GM21737 (cell line): ENCODE results near the gene RRM2.
A peak's percentile ranks its signal among the peaks of the same experiment; 100 is the strongest.

ENCODE experiments used
- ATAC-seq: cut with Tn5 transposase; IDR thresholded peaks from one replicate; pipeline ENCODE4 v1.9.1; 2021; ENCODE audit warnings: mild to moderate bottlenecking, moderate library complexity; ENCODE audit not compliant: unreplicated experiment

RRM2 gene

GRCh38 chr2:10122500-10123280, at the start of gene RRM2:
Gene RRM2, plus strand, starts transcription at chr2:10122739. Its CDS starts 60 bp downstream, at chr2:10122799.
- ATAC-seq = peak; percentile 68

- no peak for ATAC-seq
Measured at GRCh38 chr2:10073706-10074105, 48.8 kb upstream of the RRM2 start.

DNA sequence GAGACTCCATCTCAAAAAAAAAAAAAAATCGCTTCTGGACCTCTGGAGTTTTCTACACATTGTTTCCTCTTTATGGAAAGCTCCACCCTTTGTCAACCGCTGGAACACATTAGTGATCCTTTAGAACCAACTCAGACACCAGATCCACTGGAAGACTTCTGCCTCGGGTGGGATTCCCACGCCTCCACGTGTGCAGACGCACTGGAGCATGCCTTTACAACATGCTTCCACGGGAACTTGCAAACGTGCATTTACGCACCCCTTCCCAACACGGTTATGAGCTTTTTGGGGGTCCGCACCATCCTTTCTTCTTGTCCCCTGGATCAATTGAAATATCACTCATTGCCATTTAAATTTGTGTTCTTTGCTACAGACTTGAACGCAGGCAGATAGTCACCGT, 47.4 kb upstream of the RRM2 start:
- no peak for ATAC-seq

- no peak for ATAC-seq
Measured at GRCh38 chr2:10075571-10076209, 46.8 kb upstream of the RRM2 start.

GRCh38 chr2:10076511-10076910, 46.0 kb upstream of the RRM2 start:
- no peak for ATAC-seq

- no peak for ATAC-seq
Measured at GRCh38 chr2:10076988-10077527, 45.5 kb upstream of the RRM2 start.

DNA sequence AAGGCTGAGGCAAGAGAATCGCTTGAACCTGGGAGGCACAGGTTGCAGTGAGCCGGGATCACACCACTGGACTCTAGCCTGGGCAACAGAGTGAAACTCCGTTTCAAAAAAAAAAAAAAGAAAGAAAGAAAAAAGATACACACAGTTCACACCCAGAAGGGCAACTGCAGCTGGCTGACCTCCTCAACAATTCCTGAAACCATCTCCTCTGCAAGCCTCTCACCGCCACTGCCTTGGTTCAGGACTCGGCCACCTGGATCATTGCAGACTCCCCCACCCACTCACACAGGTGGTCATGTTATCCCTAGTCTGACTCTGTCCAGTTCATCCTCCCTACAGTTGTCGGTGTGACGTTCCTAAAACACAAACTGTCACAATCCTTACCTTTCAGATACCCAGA, 44.5 kb upstream of the RRM2 start:
- ATAC-seq = no peak

GRCh38 chr2:10078704-10079265, 43.8 kb upstream of the RRM2 start:
- no peak for ATAC-seq

DNA sequence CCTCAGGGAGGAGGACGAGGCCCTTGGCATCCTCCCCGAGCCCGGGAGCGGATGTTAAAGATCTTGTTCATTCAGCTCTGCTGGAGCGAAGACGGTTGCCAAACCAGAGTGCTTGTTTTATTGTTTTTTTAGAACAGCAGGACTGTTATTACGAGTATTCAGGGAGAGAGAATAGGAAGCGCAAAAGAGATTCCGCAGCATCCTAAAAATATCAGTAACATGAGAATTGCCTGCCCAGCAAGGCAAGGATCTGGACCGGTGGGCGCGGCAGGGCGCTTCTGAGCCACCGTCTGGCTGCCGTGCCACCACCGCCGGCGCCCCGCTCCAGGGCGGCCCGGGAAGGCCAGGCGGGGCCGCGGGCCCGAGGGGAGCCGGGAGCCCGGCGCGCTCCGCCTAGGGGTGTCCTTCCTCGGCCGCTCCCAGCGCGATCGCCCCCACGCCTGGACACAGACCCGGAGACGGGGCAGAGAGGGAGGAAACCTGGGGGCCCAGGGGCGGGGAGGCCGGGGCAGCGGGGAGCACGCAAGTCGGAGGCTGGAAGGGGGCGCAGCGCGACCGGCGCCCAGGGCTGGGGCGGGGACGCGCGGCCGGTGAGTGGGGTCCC, 43.2 kb upstream of the RRM2 start:
- peak; percentile 20 for ATAC-seq

DNA sequence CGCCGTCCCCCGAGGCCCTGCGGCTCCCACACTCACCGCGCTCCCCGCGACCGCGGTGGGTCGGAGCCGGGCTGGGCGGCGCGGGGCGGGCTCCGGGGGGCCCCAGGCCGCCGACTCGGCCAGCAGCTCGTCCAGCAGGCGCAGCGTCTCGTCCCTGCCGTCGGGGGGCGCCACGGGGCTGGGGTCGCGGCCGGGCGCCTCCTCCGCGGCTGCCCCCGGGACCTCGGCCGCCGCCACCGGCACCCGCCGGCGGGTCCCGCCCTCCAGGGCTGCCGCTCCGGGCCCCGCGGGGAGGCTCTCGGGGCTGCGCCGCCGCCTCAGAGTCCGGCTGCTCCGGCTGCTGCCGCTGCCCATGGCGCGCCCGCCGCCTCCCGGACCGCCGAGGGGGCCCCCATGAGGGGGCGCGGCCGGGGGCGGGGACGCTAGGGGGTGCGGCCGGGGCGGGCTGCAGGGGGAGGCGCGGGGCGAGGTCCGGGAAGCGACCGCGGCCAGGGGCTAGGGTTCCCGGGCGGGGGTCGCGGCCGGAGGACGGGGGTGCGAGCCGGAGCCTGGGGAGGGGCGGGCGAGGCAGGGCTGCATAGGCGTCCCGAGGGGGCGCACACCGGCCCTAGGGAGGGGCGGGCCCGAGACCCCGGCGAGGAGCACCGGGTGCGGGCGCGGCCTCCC, 42.5 kb upstream of the RRM2 start, which contains the start of gene CYS1:
Gene CYS1, minus strand, starts transcription at position 542 of the 666 bp plus-strand sequence. Its CDS starts 188 bp downstream, at position 354.
- peak; percentile 41 for ATAC-seq

- peak; percentile 27 for ATAC-seq
Measured at GRCh38 chr2:10080536-10081304, 41.8 kb upstream of the RRM2 start.

GRCh38 chr2:10083046-10083445, 39.5 kb upstream of the RRM2 start:
- no peak for ATAC-seq

- ATAC-seq = peak; percentile 29
Measured at GRCh38 chr2:10083692-10084211, 38.8 kb upstream of the RRM2 start.

- no peak for ATAC-seq
Measured at GRCh38 chr2:10084223-10084865, 38.2 kb upstream of the RRM2 start.

DNA sequence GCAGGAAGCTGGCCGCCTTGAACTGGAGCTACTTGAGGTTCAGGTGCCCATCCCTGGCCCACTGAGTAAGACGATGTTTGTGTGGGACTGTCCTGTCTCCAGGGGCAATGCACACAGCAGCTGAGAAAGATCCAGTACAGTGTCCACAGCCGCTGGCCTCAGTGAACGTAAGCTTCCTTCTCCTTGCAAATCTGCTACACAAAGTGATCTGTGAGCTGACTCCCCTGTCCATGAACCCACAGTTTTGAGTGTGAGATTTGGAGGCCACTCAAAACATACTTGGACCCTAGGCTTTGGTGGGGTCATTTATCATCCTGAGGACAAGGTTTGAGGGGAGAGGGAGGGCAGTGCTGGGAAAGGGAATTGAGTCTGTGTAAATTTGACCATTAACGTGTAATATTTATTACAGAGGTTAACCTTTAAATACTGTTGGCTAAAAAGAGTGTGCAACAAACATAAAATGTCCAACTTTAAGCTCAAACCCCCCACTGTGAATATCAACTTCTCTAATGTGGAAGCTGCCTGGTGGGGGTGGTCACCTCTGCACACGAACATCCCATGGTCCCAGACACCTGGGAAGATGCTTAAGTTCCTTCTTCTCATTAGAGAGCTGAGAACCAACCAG, 37.4 kb upstream of the RRM2 start:
- ATAC-seq = no peak

- ATAC-seq = no peak
Measured at GRCh38 chr2:10085668-10086059, 36.9 kb upstream of the RRM2 start.

DNA sequence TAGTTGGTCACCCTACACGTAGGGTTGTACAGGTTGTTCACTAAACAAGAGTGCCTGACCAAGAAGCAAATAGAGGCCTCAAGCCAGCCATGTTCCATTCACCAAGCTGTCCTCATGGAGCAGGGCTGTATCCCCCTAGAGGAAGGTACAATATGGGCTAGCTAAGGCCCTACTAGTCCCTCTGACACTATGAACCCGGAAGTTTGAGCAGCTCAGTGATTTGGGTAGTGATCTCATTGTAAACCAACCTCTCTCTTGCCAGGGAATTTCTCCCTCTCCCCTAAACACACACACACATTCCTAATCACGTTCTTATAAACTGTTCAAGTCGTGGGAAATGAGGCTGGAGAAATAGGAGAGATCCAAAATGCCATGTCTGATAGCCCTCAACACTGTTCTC, 35.6 kb upstream of the RRM2 start:
- no peak for ATAC-seq

- no peak for ATAC-seq
Measured at GRCh38 chr2:10087360-10087759, 35.2 kb upstream of the RRM2 start.
